HG02970 (cell line): ENCODE measurements around the gene PHF20.
"Not testable (repeated sequence)": the region's sequence is repeated elsewhere in the genome, so short reads cannot be mapped to it uniquely, and the experiment has no call there.

Source experiments
- ATAC-seq: cut with Tn5 transposase; IDR thresholded peaks from one replicate; pipeline ENCODE4 v1.9.1; 2021; ENCODE audit warnings: mild to moderate bottlenecking, moderate library complexity, moderate number of reproducible peaks; ENCODE audit not compliant: unreplicated experiment, low FRiP score

The PHF20 gene

DNA sequence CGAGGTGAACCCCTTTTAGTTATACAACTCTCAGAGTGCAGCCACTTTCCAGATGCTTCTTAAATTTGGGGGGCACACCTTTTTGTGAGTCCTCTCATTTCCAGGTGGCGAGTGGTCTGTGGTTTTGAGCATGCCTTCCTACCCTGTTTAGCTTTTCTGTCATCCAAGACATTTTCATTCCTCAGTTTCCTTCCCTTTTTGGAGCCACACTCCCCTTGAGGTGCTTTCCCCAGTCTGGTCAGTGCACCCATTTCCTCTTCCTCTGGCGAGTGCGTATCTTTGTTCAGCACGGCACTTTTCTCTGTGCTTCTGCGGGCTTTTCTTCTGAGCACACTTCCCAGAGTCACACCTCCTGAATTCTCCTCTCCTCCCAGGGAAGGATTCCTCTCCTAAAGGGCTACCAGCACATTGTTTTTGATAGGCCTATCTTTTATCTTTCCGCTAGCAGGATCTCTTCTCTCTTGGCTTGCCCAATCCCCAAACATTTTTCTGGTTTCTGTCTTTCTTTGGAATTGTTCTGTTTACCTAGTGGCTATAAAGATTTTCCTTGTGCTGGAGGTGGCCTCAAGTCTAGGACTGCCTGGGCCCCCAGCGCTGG, 1.4 kb downstream of the PHF20 start:
- ATAC-seq, result no peak

DNA sequence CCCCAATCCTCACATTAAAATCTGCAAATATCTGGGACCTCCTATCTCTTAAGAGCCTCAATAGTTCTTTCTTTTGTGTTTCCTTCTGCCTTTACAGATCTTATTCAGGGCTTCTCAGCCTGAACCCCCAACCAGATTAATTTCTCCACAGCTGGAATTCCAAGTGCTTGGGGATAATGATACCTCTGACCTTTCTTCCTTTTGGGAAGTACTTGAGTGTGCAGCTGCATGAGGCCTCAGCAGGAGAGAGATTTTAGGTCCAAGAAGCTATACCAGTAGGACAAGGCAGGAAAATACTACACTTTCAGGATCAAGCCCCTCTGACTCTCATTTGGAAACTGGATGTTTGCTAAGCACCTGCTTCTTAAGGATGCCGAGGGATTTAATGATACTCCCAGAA, 2.6 kb downstream of the PHF20 start:
- no peak for ATAC-seq

DNA sequence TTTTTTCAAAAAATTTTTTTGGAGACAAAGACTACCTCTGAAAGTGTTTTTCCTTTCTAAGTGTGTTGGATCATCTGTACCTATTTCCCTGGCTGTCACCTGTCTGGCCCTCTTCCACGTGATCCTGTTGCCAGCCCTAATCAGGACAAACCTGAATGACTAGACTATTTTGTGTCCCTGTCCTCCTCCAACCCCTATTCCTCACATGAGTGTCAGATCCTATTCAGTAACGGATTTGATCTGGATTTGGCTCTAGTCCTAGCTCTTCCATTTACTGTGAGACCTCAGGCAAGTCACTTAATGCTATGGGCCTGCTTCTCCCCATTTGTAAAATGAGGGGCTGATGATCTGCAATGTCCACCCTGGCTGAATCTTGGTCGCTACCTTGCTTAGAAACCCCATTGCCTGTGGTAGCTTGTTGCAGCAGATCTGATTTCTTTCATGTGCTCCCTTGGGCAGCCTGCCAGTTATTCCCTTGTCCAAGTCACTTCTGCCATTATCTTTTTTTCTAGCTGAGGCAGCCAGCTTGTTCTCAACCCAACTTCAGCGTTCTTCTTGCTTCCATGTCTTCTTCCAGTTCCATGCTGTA, 4.8 kb downstream of the PHF20 start:
- no peak for ATAC-seq

DNA sequence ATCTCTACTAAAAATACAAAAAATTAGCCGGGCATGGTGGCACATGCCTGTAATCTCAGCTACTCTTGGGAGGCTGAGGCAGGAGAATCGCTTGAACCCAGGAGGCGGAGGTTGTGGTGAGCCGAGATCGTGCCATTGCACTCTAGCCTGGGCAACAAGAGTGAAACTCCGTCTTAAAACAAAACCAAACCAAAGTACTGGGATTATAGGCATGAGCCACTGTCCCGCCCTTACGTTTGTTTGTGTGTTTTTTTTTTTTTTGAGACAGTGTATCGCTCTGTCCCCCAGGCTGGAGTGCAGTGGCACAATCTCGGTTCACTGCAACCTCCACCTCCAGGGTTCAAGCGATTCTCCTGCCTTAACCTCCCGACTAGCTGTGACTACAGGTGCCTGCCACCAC, 12.0 kb downstream of the PHF20 start:
- ATAC-seq, result not testable (repeated sequence)

DNA sequence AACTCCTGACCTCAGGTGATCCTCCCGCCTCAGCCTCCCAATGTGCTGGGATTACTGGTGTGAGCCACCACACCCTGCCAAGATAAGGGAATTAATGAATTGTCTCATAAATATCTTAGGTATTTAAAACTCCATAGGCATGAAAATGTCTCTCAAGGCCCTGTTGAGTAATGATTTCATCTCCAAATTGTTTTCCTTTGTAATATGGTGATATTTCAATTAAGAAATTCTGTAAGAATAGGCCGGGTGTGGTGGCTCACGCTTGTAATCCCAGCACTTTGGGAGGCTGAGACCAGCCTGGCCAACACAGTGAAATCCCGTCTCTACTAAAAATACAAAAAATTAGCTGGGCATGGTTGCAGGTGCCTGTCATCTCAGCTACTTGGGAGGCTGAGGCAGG, 13.7 kb downstream of the PHF20 start:
- ATAC-seq, result not testable (repeated sequence)

DNA sequence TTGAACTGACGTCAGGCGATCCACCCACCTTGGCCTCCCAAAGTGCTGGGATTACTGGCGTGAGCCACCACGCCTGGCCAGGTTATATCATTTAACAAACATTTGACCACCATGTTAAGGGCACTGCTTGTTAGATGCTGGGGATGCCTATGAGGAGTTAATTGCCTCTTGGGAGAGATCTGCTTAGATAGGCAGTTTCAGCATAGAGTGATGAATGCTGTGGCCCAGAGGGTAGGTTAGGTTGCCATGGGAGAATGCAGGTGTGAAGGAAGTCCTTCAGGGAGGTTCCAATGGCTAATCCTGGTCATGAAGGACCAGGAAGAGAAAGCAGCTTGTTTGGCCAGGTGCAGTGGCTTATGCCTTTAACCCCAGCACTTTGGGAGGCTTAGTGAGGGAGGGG, 17.0 kb downstream of the PHF20 start:
- ATAC-seq, result no peak

DNA sequence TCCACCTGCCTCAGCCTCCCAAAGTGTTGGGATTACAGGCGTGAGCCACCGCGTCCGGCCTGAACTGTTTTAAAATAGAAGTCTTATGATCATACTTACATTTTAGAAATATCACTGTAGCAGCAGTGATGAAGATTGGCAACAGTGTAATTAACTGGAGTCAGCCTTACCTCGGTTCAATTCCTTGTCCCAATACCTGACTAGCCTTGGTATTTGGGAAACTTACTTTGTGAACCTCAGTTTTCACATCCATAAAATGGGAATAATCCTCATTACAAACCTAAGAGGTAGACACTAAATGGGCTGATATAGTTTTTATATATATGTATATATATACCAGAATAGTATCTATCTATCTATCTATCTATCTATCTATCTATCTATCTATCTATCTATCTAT, 19.3 kb downstream of the PHF20 start:
- ATAC-seq, result no peak

DNA sequence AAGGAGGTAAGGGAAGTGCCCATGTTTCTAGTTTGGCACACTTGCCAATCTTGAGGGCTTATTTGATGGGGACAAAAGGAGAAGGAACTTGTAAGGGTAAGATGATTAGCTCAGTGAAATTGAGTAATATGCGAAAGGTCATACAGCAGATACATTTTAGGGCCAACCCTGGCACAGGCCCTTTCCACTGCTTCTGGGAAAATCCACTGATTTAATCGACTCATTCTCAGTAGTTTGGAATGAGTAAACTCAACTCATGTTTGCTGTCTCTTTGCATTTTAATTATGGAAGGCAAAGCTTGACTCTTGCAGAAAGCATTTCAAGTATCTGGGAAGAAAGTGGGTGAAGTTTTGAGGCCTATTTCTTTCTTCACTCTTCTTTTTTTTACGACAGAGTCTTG, 20.0 kb downstream of the PHF20 start:
- no peak for ATAC-seq

DNA sequence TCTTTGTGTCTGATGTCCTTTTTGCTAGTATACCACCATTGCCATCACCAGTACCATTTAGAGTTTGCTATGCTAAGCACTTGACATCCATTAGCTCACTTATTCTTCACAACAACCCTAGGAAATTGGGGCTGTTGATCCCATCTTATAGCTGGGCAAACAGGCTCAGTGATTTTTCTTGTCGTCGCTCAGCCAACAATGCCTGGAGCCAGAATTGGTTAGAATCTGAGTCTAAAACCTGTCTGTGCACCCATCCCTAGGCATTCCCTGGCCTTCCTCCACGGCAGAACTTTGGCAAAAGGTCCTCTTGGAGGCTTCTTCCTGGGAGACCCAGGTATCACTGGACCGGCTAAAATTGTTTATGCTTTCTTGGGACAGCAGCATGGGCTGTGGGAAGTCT, 20.9 kb downstream of the PHF20 start:
- ATAC-seq, result no peak

DNA sequence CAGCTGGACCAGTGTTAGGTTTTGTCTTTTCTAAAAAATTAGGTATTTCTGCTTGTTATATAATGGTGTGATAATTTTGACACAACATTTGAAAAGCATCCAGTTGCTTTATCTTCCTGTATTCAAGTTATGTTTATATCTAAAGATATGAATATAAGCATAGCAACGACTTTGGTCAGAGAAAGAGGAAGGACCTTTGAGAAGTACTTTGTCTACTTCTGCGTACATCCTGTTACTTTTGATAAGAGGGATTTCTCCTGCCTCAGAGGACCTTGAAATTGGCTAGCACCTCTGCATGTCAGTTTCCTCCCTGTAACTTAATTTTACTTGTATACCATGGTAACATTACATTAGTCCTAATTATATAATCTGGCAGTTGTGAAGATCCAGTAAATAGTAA, 24.8 kb downstream of the PHF20 start:
- ATAC-seq, result no peak

DNA sequence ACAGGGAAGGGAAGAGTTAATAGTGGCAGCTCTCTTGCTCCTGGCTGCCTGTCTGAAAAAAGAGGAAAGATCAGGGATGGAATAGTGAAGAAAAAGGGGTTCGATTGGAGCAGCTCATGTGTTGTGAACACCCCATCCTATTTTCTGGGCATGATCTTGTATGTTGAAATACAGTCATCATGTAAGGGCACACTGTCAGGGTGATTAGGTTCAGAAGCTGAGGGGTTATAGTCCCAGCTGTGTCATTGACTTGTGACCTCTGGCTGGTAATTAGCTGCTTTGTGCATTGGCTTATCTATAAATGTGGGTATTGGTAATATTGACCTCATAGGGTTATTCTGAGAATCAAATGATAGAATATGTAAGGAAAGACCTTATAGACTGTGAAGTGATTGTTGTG, 30.1 kb downstream of the PHF20 start:
- no peak for ATAC-seq

DNA sequence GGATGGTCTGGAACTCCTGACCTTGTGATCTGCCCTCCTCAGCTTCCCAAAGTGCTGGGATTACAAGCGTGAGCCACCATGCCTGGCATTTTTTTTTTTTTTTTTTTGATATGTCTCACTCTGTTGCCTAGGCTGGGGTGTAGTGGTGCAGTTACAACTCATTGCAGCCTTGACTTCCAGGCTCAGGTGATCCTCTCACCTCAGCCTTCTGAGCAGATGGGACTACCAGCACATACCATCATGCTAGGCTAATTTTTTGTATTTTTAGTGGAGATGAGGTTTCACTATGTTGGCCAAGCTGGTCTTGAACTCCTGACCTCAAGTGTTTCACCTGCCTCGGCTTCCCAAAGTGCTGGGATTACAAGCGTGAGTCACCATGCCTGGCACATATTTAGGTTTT, 34.3 kb downstream of the PHF20 start:
- ATAC-seq, result no peak

DNA sequence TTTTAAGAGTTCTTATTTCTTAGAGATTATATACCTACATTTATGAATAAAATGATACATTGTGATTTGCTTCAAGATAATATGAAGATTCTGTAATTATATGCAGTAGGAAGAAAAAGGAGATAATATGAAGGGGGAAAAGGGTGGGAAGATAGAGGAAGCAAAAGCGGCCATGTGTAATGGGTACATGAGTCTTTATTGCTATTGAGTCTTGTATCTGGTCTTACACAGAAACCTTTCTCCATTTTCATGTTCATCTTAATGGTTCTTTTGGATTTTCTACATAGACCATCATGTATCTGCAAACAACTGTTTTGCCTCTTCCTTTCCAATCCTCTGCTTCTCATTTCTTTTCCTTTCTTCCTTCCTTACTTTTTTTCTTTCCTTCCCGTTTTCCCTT, 36.1 kb downstream of the PHF20 start:
- ATAC-seq, result no peak

DNA sequence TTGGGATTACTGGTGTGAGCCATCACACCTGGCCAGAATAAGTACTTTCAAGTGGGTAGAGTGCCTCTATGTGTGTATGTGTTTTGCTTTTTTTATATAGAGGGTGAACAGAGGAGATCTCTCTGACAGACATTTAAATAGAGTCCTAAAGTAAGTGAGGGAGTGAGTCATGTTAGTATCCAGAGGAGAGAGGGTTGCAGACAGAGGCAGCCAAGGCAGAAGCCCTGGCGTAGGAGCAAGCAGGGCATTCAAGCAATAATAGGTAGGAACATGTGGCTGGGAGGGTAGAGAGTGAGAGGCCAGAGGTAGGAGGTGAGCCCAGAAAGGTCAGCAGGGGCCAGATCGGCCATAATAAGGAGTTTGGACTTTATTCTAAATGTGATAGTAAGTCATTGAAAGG, 48.9 kb downstream of the PHF20 start:
- ATAC-seq, result no peak

DNA sequence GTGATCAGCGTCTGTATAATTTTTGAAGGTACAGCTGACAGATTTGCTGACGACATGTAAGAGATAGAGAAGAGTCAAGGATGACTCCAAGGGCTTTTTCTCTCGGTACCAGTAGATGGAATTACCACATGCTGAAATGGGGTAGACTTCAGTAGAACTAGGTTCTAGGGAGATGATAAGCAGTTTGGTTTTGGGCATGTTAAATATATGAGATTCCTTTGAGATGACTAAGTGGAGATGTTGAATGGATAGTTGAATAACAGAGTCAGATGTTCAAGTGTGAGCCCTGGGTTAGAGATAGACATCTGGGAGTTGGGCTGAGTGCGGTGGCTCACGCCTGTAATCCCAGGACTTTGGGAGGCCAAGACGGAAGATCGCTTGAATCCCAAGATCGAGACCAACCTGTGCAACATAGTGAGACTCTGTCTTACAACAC, 50.0 kb downstream of the PHF20 start:
- ATAC-seq, result no peak

DNA sequence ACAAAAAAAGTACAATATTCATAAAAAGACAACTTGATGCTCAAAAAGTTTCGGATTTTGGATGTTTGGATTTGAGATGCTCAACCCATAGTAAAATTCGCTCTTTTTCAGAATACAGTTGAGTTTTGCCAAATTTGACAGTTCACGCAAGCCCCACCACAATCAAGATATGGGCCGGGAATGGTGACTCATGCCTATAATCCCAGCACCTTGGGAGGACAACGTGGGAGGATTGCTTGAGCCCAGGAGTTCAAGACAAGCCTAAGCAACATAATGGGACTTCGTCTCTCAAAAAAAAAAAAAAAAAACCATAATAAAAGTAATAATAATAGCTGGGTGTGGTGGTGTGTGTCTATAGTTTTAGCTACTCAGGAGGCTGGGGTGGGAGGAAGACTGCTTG, 51.3 kb downstream of the PHF20 start:
- no peak for ATAC-seq

DNA sequence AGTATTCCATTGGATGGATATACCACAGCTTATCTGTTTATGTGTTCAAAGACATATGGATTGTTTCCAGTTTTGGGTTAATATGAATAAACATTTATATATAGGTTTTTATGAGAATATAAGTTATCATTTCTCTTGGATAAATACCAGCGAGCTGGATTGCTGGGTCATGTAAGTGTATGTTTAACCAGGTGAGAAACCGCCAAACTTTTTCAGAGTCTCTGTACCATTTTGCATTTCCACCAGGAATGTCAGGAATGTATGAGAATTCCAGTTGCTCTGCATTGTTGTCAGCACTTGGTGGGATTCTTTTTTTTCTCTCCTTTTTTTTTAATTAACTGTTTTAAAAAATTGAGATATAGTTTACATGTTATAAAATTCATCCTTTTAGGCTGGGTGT, 52.1 kb downstream of the PHF20 start:
- no peak for ATAC-seq

DNA sequence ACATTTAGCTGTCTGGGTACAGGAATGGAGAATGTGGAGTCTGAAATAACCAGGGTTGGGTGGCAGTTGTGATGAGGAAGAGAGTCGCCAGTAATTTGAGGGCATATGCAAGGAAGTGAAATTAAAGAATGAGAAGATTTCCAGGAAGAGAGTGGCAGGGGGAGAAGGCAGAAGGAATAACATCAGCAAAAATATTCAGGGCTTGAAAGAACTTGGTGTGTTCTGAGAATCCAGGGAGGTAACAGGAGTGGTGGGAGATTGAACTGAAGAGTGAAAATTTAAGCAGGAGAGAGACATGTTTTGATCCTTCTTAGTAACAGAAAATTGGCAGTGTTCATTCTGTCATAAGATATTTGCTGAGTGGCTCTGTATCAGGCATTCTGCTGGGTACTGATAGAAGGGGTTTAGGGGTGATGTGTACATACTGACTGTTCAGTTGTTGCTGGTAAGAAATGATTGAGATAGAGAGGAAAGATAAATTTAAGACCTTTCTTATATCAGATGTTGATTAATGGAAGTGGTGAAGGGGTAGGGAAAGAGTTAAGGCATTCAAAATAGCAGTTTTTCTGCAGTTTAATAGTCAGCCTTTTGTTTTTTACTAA, 54.7 kb downstream of the PHF20 start:
- ATAC-seq, result no peak

DNA sequence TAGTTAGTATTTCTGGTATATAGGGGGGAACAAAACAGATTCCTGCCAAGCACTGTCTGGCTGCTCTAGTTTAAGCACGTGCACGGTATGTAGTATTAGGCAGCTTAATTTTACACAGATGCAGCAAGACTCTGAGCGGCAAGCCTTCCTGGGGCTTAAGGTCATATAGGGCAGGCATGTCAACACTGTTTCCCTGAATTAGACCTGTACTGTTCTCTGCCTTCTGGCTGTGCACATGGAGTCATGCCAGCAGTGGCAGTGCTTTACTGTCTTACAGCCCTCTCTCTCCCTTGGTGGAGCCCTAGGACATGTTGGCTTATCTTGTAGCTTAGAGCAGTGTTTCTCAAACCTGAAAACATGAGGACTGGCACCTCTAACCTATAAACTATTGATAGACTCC, 56.6 kb downstream of the PHF20 start:
- no peak for ATAC-seq

DNA sequence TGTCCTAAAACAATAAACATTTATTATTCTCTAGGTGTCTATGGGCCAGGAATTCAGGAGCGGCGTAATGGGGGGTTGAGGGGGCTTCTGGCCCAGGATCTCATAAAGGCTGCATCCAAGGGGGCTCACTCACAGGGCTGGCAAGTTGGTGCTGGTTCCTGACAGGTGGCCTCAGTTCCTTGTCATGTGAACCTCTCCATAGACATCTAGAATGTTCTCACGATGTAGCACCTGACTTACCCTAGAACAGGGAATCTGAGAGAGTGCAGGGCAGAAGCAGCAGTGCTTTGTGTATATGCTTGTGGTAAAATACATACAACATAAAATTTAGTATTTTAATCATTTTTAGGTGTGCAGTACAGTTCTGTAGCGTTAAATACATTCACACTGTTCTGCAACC, 57.1 kb downstream of the PHF20 start:
- no peak for ATAC-seq

DNA sequence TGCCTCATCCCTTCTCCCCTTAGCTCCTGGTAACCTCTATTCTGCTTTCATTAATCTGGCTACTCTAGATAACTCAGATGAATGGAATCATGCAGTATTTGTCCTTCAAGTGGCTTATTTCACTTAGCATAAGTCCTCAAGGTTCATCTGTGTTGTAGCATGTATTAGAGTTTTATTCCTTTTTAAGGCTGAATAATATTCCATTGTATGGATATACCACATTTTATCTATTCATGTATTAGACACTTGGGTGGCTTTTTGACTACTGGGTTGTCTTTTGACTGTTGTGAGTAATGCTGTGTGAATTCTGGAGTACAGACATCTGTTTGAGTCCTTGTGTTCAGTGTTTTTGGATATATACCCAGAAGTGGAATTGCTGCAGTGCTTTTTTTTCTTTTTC, 58.4 kb downstream of the PHF20 start:
- ATAC-seq, result no peak

DNA sequence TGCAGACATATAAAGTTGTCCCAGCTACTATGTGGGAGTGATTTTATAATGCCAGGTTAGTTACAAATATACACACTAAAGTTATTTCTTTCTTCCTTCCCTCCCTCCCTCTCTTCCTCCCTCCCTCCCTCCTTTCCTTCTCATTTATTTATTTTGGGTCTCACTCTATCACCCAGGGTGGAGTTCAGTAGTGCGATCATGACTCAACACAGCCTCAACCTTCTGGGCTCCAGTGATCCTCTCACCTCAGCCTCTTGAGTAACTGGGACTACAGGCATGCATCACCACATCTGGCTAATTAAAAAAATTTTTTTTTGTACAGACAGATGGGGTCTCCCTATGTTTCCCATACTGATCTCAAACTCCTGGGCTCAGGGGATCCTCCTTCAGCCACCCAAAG, 59.2 kb downstream of the PHF20 start:
- ATAC-seq, result no peak
